SK-N-SH (cell line): ENCODE measurements around the gene GSE1. TPM values are rescaled to one million over a fixed set of nuclear protein-coding genes. Genes with fewer than 3 reads are reported as not detected.

ENCODE experiments used
- CTCF ChIA-PET: fragments of 300-600, 350-600 bp; formaldehyde crosslinking; extraction: SDS; loops from one replicate; lab custom pipeline; 2021; lab: Yijun Ruan, JAX
- POLR2A ChIA-PET: fragments of 350-600 bp; sonication (Branson Sonifier 250); formaldehyde crosslinking; extraction: SDS; loops from one replicate; lab custom pipeline; 2020; ENCODE audit warnings: antibody characterized with exemption, inconsistent platforms; lab: Yijun Ruan, JAX
- DNase-seq: peaks from one replicate; pipeline ENCODE4 v3.0.0; 2012
- H2AFZ ChIP-seq: fragments of 200-600 bp; sonication (generic); 2 replicates; pipeline ENCODE4 v1.8.1; 2016; ENCODE audit warnings: antibody characterized with exemption, mild to moderate bottlenecking, low read depth
- H3F3A ChIP-seq: fragments of 200-600 bp; sonication (generic); replicated peaks from 2 replicates; pipeline ENCODE3; 2016; ENCODE audit warnings: antibody characterized with exemption, mild to moderate bottlenecking; ENCODE audit not compliant: insufficient read depth
- H3K27ac ChIP-seq, 2 experiments: fragments of 200-500 bp in 1 of 2; fragments of 200-600 bp in 1 of 2; sonication (Bioruptor generic) in 1 of 2; sonication (generic), shearing (Covaris generic) in 1 of 2; 2 replicates each; pipeline versions ENCODE4 v1.5.1 to v1.6.1; 2014 to 2016; ENCODE audit warnings: low read depth in 2 of 2, inconsistent platforms in 1 of 2, low read length in 1 of 2, mild to moderate bottlenecking in 1 of 2, mixed read lengths in 1 of 2
- H3K27me3 ChIP-seq: fragments of 200-600 bp; sonication (generic), shearing (Covaris generic); 2 replicates; pipeline ENCODE4 v1.6.1; 2016; ENCODE audit warnings: mixed run types; ENCODE audit not compliant: insufficient read depth
- H3K36me3 ChIP-seq, 2 experiments: fragments of 200-500 bp in 1 of 2; fragments of 200-600 bp in 1 of 2; sonication (Bioruptor generic) in 1 of 2; sonication (generic) in 1 of 2; replicated peaks in 1 of 2; 2 replicates each; pipeline versions ENCODE3 to v1.5.1; 2014 to 2016; ENCODE audit warnings: low read length in 1 of 2, mild to moderate bottlenecking in 1 of 2; ENCODE audit not compliant: insufficient read depth in 2 of 2, control insufficient read depth in 1 of 2
- H3K4me1 ChIP-seq, 2 experiments: fragments of 200-500 bp in 1 of 2; fragments of 200-600 bp in 1 of 2; sonication (Bioruptor generic) in 1 of 2; sonication (generic), shearing (Covaris generic) in 1 of 2; 2 replicates each; pipeline versions ENCODE4 v1.5.1 to v1.6.1; 2014 to 2016; ENCODE audit warnings: low read depth in 1 of 2, low read length in 1 of 2, mixed run types in 1 of 2; ENCODE audit not compliant: insufficient read depth in 2 of 2, control insufficient read depth in 1 of 2
- H3K4me2 ChIP-seq: fragments of 200-600 bp; sonication (generic), shearing (Covaris generic); 2 replicates; pipeline ENCODE4 v1.6.1; 2017; ENCODE audit warnings: mixed run types
- H3K4me3 ChIP-seq, 2 experiments: fragments of 200-500 bp in 1 of 2; fragments of 200-600 bp in 1 of 2; sonication (Bioruptor generic) in 1 of 2; sonication (generic), shearing (Covaris generic) in 1 of 2; 2 replicates each; pipeline versions ENCODE4 v1.5.1 to v1.8.1; 2014 to 2016; ENCODE audit warnings: low read depth in 2 of 2, inconsistent platforms in 1 of 2, low read length in 1 of 2, mild to moderate bottlenecking in 1 of 2, mixed read lengths in 1 of 2, moderate library complexity in 1 of 2
- H3K79me2 ChIP-seq: fragments of 200-600 bp; sonication (generic); 2 replicates; pipeline ENCODE4 v1.8.1; 2017; ENCODE audit warnings: mild to moderate bottlenecking; ENCODE audit not compliant: insufficient read depth
- H3K9ac ChIP-seq: fragments of 200-600 bp; sonication (generic); 2 replicates; pipeline ENCODE4 v1.6.1; 2017; ENCODE audit warnings: mixed run types
- H3K9me2 ChIP-seq: fragments of 200-600 bp; sonication (generic); 2 replicates; pipeline ENCODE4 v1.6.1; 2017; ENCODE audit warnings: mixed run types
- H3K9me3 ChIP-seq: fragments of 200-600 bp; sonication (generic); 2 replicates; pipeline ENCODE4 v1.6.1; 2017; ENCODE audit warnings: mixed run types, mild to moderate bottlenecking, moderate library complexity
- H4K20me1 ChIP-seq: fragments of 200-600 bp; sonication (generic); 2 replicates; pipeline ENCODE4 v1.6.1; 2017; ENCODE audit warnings: mild to moderate bottlenecking, mixed run types; ENCODE audit not compliant: insufficient read depth
- CHD2 ChIP-seq: fragments of 150-350 bp; IDR thresholded peaks from 2 replicates; pipeline ENCODE4 v1.6.1; 2018; ENCODE audit warnings: low read length; ENCODE audit not compliant: partially characterized antibody
- CTCF ChIP-seq: fragments of 200-600 bp; sonication (generic); IDR thresholded peaks from 2 replicates; pipeline ENCODE4 v1.6.1; 2017; ENCODE audit warnings: antibody characterized with exemption, mild to moderate bottlenecking, moderate library complexity
- FOSL2 ChIP-seq: IDR thresholded peaks from 2 replicates; pipeline ENCODE4 v1.4.0; 2012; ENCODE audit warnings: low read depth, mild to moderate bottlenecking, moderate library complexity, borderline replicate concordance
- GATA2 ChIP-seq: sonication (generic); formaldehyde crosslinking; IDR thresholded peaks from 2 replicates; pipeline ENCODE4 v1.5.0; 2020; ENCODE audit warnings: mild to moderate bottlenecking, missing genetic modification reagents
- MXI1 ChIP-seq: IDR thresholded peaks from 2 replicates; pipeline ENCODE4 v1.6.1; 2012; ENCODE audit warnings: mild to moderate bottlenecking, low read depth, low read length, improper control_type of control experiment
- RAD21 ChIP-seq: IDR thresholded peaks from 2 replicates; pipeline ENCODE4 v1.6.1; 2012; ENCODE audit warnings: mild to moderate bottlenecking, low read length
- RCOR1 ChIP-seq: fragments of 150-350 bp; IDR thresholded peaks from 2 replicates; pipeline ENCODE4 v1.6.1; 2017; ENCODE audit warnings: antibody characterized with exemption, low read length
- SIN3A ChIP-seq: IDR thresholded peaks from 2 replicates; pipeline ENCODE4 v1.6.1; 2012; ENCODE audit warnings: low read depth, mild to moderate bottlenecking, low read length, moderate library complexity, borderline replicate concordance
- YY1 ChIP-seq: IDR thresholded peaks from 2 replicates; pipeline ENCODE4 v1.4.0; 2012; ENCODE audit warnings: low read depth, mild to moderate bottlenecking
- WGBS: methylation state at CpG from one replicate; pipeline ENCODE4 v1.1.6; 2017; ENCODE audit warnings: low lambda C conversion rate; 5-methylcytosine and 5-hydroxymethylcytosine counted together
- polyA plus RNA-seq, 3 experiments: library from polyadenylated mRNA; depleted of rRNA; stranded (reverse); fragments of >200 nt; gene quantifications; 2 replicates each; pipeline ENCODE4 v1.2.3, GENCODE V29; 2012
- TF ChIP-seq, protein P1 (sequence below): IDR thresholded peaks from 2 replicates; pipeline ENCODE4 v1.4.0; 2012; ENCODE audit warnings: low read depth, borderline replicate concordance

GSE1 gene
- polyA plus RNA-seq, 1 of the 3 experiments (the other 2 are of a cell fraction): 26.5 TPM

- TF ChIP-seq CTCF (no peak), MXI1 (no peak), SIN3A (no peak), YY1 (no peak)
- TF ChIP-seq, protein P1, sequence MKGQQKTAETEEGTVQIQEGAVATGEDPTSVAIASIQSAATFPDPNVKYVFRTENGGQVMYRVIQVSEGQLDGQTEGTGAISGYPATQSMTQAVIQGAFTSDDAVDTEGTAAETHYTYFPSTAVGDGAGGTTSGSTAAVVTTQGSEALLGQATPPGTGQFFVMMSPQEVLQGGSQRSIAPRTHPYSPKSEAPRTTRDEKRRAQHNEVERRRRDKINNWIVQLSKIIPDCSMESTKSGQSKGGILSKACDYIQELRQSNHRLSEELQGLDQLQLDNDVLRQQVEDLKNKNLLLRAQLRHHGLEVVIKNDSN: no peak
Measured at GRCh38 chr16:85601730-85602401, 11.3 kb upstream of the GSE1 start (continued).

GRCh38 chr16:85602402-85603202, 10.5 kb upstream of the GSE1 start:
- no peak overlapping the region for H3K4me2 ChIP-seq
- no peaks in the 10 kb centered on the region for H3K36me3 ChIP-seq
- peak overlapping the region in 1 of 2 experiments; percentile 63; a peak in 2 of 4 replicates for H3K27ac ChIP-seq
- CTCF ChIA-PET: interaction anchor here (0.8 to 2.5 kb wide), 8 partner anchors 8 to 327 kb away, joined by 3 to 13 read pairs (median 3); no protein-coding TSS in a partner anchor
- POLR2A ChIA-PET: no interaction called here
- WGBS: 81% methylated on average over 6 of the region's 24 CpGs
- peaks cover 0 to 72% of the 10 kb centered on the region in 2 experiments; a peak in 1 of 4 replicates for H3K4me1 ChIP-seq
- no peak for DNase-seq
- no peaks in the 10 kb centered on the region for H3K9me2 ChIP-seq
- H4K20me1 ChIP-seq: peaks cover 70% of the 10 kb centered on the region
- no peak overlapping the region for H3K4me3 ChIP-seq
- TF ChIP-seq FOSL2: no peak
- peak; percentile 17; the same call in 1 of the 2 replicates for TF ChIP-seq RAD21
- no peak for TF ChIP-seq SIN3A
- TF ChIP-seq RCOR1: no peak
- peaks cover 8% of the 10 kb centered on the region for H3K79me2 ChIP-seq
- no peaks in the 10 kb centered on the region for H3F3A ChIP-seq
- H3K9ac ChIP-seq: no peak overlapping the region
- H3K27me3 ChIP-seq: no peaks in the 10 kb centered on the region
- H3K9me3 ChIP-seq: no peaks in the 10 kb centered on the region
- no peak overlapping the region for H2AFZ ChIP-seq

- no peak for TF ChIP-seq CTCF
- TF ChIP-seq GATA2 (CRISPR knock-in tag): no peak
- no peak for TF ChIP-seq CHD2
- Histone ChIP-seq H3K36me3 (no peaks in the 10 kb centered on the region), H2AFZ (no peak overlapping the region), H4K20me1 (peaks cover 69% of the 10 kb centered on the region), H3K4me2 (no peak overlapping the region), H3K4me1 (peaks cover 0 to 75% of the 10 kb centered on the region in 2 experiments; a peak in 1 of 4 replicates), H3K27me3 (no peaks in the 10 kb centered on the region), H3K9me2 (no peaks in the 10 kb centered on the region), H3K4me3 (no peak overlapping the region), H3K9me3 (no peaks in the 10 kb centered on the region), H3K79me2 (peaks cover 8% of the 10 kb centered on the region), H3K9ac (no peak overlapping the region), H3F3A (no peaks in the 10 kb centered on the region), H3K27ac (peak overlapping the region in 1 of 2 experiments; percentile 63; a peak in 1 of 4 replicates)
- ChIA-PET CTCF (interaction anchor here (0.8 to 1.0 kb wide), 3 partner anchors 42 to 158 kb away, joined by 3 read pairs; no protein-coding TSS in a partner anchor), POLR2A (no interaction called here)
- DNase-seq: no peak
- 89% methylated on average over 6 of the region's 12 CpGs for WGBS
Measured at GRCh38 chr16:85603203-85603755, 9.8 kb upstream of the GSE1 start.
